Endodermal cell (in vitro differentiated cells): ENCODE measurements around the gene SLC39A1. TPM values are rescaled to one million over a fixed set of nuclear protein-coding genes. Genes with fewer than 3 reads are reported as not detected.

Experiments
- DNase-seq: peaks from one replicate; pipeline ENCODE4 v3.0.0-alpha.2; 2017
- H3K27ac ChIP-seq: 2 replicates; pipeline ENCODE4 v1.5.1; 2013; ENCODE audit warnings: mild to moderate bottlenecking, low read depth, low read length, moderate library complexity
- H3K27me3 ChIP-seq: 2 replicates; pipeline ENCODE4 v1.6.1; 2013; ENCODE audit warnings: mild to moderate bottlenecking, low read length, moderate library complexity; ENCODE audit not compliant: insufficient read depth, control insufficient read depth, poor library complexity, severe bottlenecking
- H3K36me3 ChIP-seq: 2 replicates; pipeline ENCODE4 v1.7.0; 2013; ENCODE audit warnings: mild to moderate bottlenecking, low read length, moderate library complexity; ENCODE audit not compliant: control insufficient read depth, insufficient read depth
- H3K4me1 ChIP-seq: one replicate; pipeline ENCODE4 v1.7.0; 2013; ENCODE audit warnings: low read length; ENCODE audit not compliant: control insufficient read depth, insufficient read depth
- H3K4me3 ChIP-seq: 2 replicates; pipeline ENCODE4 v1.5.1; 2013; ENCODE audit warnings: mild to moderate bottlenecking, low read length, moderate library complexity
- H3K9ac ChIP-seq: 2 replicates; pipeline ENCODE4 v1.6.1; 2013; ENCODE audit warnings: mild to moderate bottlenecking, low read length, moderate library complexity; ENCODE audit not compliant: poor library complexity, severe bottlenecking; ENCODE audit errors: extremely low read depth
- H3K9me3 ChIP-seq: 2 replicates; pipeline ENCODE4 v1.6.1; 2013; ENCODE audit warnings: mild to moderate bottlenecking, low read length, moderate library complexity; ENCODE audit not compliant: control insufficient read depth
- H3K27ac Mint-ChIP-seq: 2 replicates; pipeline ENCODE4 v1.8.0; 2020; ENCODE audit warnings: mixed read lengths
- H3K27me3 Mint-ChIP-seq: 2 replicates; pipeline ENCODE4 v1.8.0; 2021; ENCODE audit warnings: mild to moderate bottlenecking, mixed read lengths; ENCODE audit not compliant: insufficient read depth
- H3K36me3 Mint-ChIP-seq: 2 replicates; pipeline ENCODE4 v1.8.0; 2020; ENCODE audit warnings: low read depth, mixed read lengths
- H3K4me1 Mint-ChIP-seq: 2 replicates; pipeline ENCODE4 v1.8.0; 2020; ENCODE audit warnings: mixed read lengths
- H3K4me3 Mint-ChIP-seq: 2 replicates; pipeline ENCODE4 v1.8.0; 2020; ENCODE audit warnings: mild to moderate bottlenecking, moderate library complexity, mixed read lengths
- H3K9me3 Mint-ChIP-seq: 2 replicates; pipeline ENCODE4 v1.8.0; 2020; ENCODE audit warnings: mild to moderate bottlenecking, mixed read lengths
- CTCF ChIP-seq: fragments of 200-600 bp; sonication (generic); conservative IDR thresholded peaks from 2 replicates; pipeline ENCODE4 v1.5.0; 2021; ENCODE audit warnings: antibody characterized with exemption, mild to moderate bottlenecking
- WGBS, 2 experiments: methylation state at CpG; one replicate each; pipeline versions ENCODE4 v1.1.5 to v1.1.7; 2013; ENCODE audit warnings: missing lambda C conversion rate in 2 of 2, mixed read lengths in 1 of 2; ENCODE audit not compliant: insufficient coverage in 1 of 2, insufficient read length in 1 of 2; 5-methylcytosine and 5-hydroxymethylcytosine counted together
- total RNA-seq, 2 donors: library from RNA; stranded (reverse); fragmentation: NEBNext Ultra II Directional in 1 of 2; extraction: Animal tissue kit (Norgen Biotek cat#: 25700) in 1 of 2; gene quantifications; 2 replicates in 1 of 2; 3 replicates in 1 of 2; pipeline ENCODE4 v1.2.1, GENCODE V29; 2021

SLC39A1 gene
- total RNA-seq, 2 donors from 2014 or later = 129 to 154 TPM

- no peak for DNase-seq
- H3K9ac ChIP-seq = no peak overlapping the region
- H3K9me3 Mint-ChIP-seq = no peaks in the 10 kb centered on the region
- no peak for TF ChIP-seq CTCF
- H3K9me3 ChIP-seq = no peaks in the 10 kb centered on the region
- peaks cover 10% of the 10 kb centered on the region for H3K36me3 Mint-ChIP-seq
- WGBS, 2 experiments = 87 to 100% methylated on average over 1 to 2 of the region's 2 CpGs
- H3K27me3 ChIP-seq = no peaks in the 10 kb centered on the region
- H3K27me3 Mint-ChIP-seq = no peaks in the 10 kb centered on the region
- no peaks in the 10 kb centered on the region for H3K4me1 ChIP-seq
- H3K4me1 Mint-ChIP-seq = peaks cover 23% of the 10 kb centered on the region
- H3K27ac Mint-ChIP-seq = no peak overlapping the region
- H3K36me3 ChIP-seq = peaks cover 10% of the 10 kb centered on the region
- peak overlapping the region; percentile 89 for H3K4me3 Mint-ChIP-seq
- H3K27ac ChIP-seq = no peak overlapping the region
- peak overlapping the region; percentile 97 for H3K4me3 ChIP-seq
Observed at GRCh38 chr1:153968972-153969371, 5.6 kb upstream of the SLC39A1 start.

GRCh38 chr1:153968408-153968807 is 5.1 kb upstream of the SLC39A1 start:
- H3K27ac ChIP-seq = peak overlapping the region; percentile 97

GRCh38 chr1:153968000-153968363 is 4.6 kb upstream of the SLC39A1 start:
- H3K4me1 ChIP-seq = no peaks in the 10 kb centered on the region
- H3K4me3 Mint-ChIP-seq = peak overlapping the region; percentile 89
- no peaks in the 10 kb centered on the region for H3K9me3 ChIP-seq
- peaks cover 24% of the 10 kb centered on the region for H3K4me1 Mint-ChIP-seq
- H3K27me3 Mint-ChIP-seq = no peaks in the 10 kb centered on the region
- DNase-seq = peak; percentile 80
- H3K27me3 ChIP-seq = no peaks in the 10 kb centered on the region
- peaks cover under 1% of the 10 kb centered on the region for H3K36me3 ChIP-seq
- H3K36me3 Mint-ChIP-seq = peaks cover 6% of the 10 kb centered on the region
- peak overlapping the region; percentile 97 for H3K27ac ChIP-seq
- peak overlapping the region; percentile 97 for H3K4me3 ChIP-seq
- WGBS, 2 experiments = 26% methylated on average over 8 of the region's 8 CpGs; no CpG with 5 or more reads in 1 of the 2 experiments
- peak overlapping the region; percentile 96 for H3K27ac Mint-ChIP-seq
- H3K9ac ChIP-seq = peak overlapping the region; percentile 76
- peak; percentile 10 for TF ChIP-seq CTCF
- H3K9me3 Mint-ChIP-seq = no peaks in the 10 kb centered on the region

More at GRCh38 chr1:153968408-153968807, 5.1 kb upstream of the SLC39A1 start:
- WGBS, 2 experiments = 65 to 100% methylated on average over 1 to 13 of the region's 13 CpGs
- Mint-ChIP-seq H3K9me3 (no peaks in the 10 kb centered on the region), H3K4me1 (peaks cover 24% of the 10 kb centered on the region), H3K27ac (peak overlapping the region; percentile 96), H3K4me3 (peak overlapping the region; percentile 89), H3K36me3 (peaks cover 6% of the 10 kb centered on the region), H3K27me3 (no peaks in the 10 kb centered on the region)
- H3K9me3 ChIP-seq = no peaks in the 10 kb centered on the region
- H3K4me1 ChIP-seq = no peaks in the 10 kb centered on the region
- no peaks in the 10 kb centered on the region for H3K27me3 ChIP-seq
- H3K9ac ChIP-seq = peak overlapping the region; percentile 76
- peaks cover 5% of the 10 kb centered on the region for H3K36me3 ChIP-seq
- H3K4me3 ChIP-seq = peak overlapping the region; percentile 97
- no peak for TF ChIP-seq CTCF
- DNase-seq = no peak
